A673 (cell line): ENCODE results near the gene CRP. TPM values are rescaled to one million over a fixed set of nuclear protein-coding genes. Genes with fewer than 3 reads are reported as not detected.

Experiments
- BruUV-seq: library from RNA; stranded (reverse); fragments of 400-500 nt; replicated peaks from 2 replicates; lab custom pipeline; 2021; lab: Mats Ljungman, UMichigan
- CTCF ChIA-PET: fragments of 300-600 bp; sonication (Branson Sonifier 250); formaldehyde crosslinking; loops from one replicate; lab custom pipeline; 2022; ENCODE audit warnings: antibody characterized with exemption; lab: Charles Lee
- POLR2A ChIA-PET: fragments of 300-600 bp; sonication (Branson Sonifier 250); formaldehyde crosslinking; loops from one replicate; lab custom pipeline; 2022; ENCODE audit warnings: antibody characterized with exemption; ENCODE audit not compliant: low non-redundant PET; lab: Charles Lee
- DNase-seq: peaks from one replicate; pipeline ENCODE4 v3.0.0-alpha.2; 2015; ENCODE audit warnings: low spot score
- H3K27ac ChIP-seq: fragments of 200-600 bp; sonication (generic); 2 replicates; pipeline ENCODE4 v1.5.1; 2016; ENCODE audit warnings: mixed run types, low read depth, mild to moderate bottlenecking, mixed read lengths, antibody characterized with exemption, low read length; ENCODE audit not compliant: poor library complexity, severe bottlenecking
- H3K27me3 ChIP-seq: fragments of 200-600 bp; sonication (generic); replicated peaks from 2 replicates; pipeline ENCODE4 v1.6.1; 2017; ENCODE audit warnings: mixed run types, low read depth, mild to moderate bottlenecking, mixed read lengths, antibody characterized with exemption, low read length; ENCODE audit not compliant: insufficient read depth, poor library complexity
- H3K36me3 ChIP-seq: fragments of 200-600 bp; sonication (generic); 2 replicates; pipeline ENCODE4 v1.6.1; 2016; ENCODE audit warnings: mixed run types, mild to moderate bottlenecking, mixed read lengths, antibody characterized with exemption, low read length; ENCODE audit not compliant: insufficient read depth, poor library complexity, severe bottlenecking
- H3K4me1 ChIP-seq: fragments of 200-600 bp; sonication (generic); 2 replicates; pipeline ENCODE4 v1.6.1; 2017; ENCODE audit warnings: mixed run types, mild to moderate bottlenecking, mixed read lengths, antibody characterized with exemption, low read length; ENCODE audit not compliant: insufficient read depth, poor library complexity, severe bottlenecking
- H3K4me3 ChIP-seq: fragments of 200-600 bp; sonication (generic); 2 replicates; pipeline ENCODE4 v1.5.1; 2016; ENCODE audit warnings: low read depth, mixed run types, mild to moderate bottlenecking, mixed read lengths, low read length; ENCODE audit not compliant: poor library complexity, severe bottlenecking
- H3K9me3 ChIP-seq: fragments of 200-600 bp; sonication (generic); 2 replicates; pipeline ENCODE4 v1.6.1; 2016; ENCODE audit warnings: mixed run types, low read depth, mild to moderate bottlenecking, mixed read lengths, antibody characterized with exemption, low read length; ENCODE audit not compliant: poor library complexity, severe bottlenecking
- EZH2 ChIP-seq: fragments of 200-600 bp; sonication (generic); IDR thresholded peaks from 2 replicates; pipeline ENCODE4 v1.6.1; 2017; ENCODE audit warnings: borderline replicate concordance, low read depth, mild to moderate bottlenecking, mixed read lengths, antibody characterized with exemption, low read length; ENCODE audit not compliant: poor library complexity, severe bottlenecking
- intact Hi-C: fragments of 100-400 bp; cut with micrococcal nuclease; formaldehyde crosslinking; loops from one replicate; pipeline ENCODE4 v1.10.0; 2022; ENCODE audit not compliant: unreplicated experiment
- total RNA-seq: library from RNA; stranded (reverse); gene quantifications from 2 replicates; pipeline ENCODE4 v1.2.3, GENCODE V29; 2021
- TF ChIP-seq, protein P1 (sequence below): fragments of 300-800, 200-600 bp; sonication (generic); conservative IDR thresholded peaks from 2 replicates; pipeline ENCODE4 v1.5.1; 2017; ENCODE audit warnings: low read depth, mild to moderate bottlenecking, antibody characterized with exemption, low read length, moderate library complexity, mixed read lengths

CRP gene
- total RNA-seq, 1 experiment from 2014 or later, result not detected

DNA sequence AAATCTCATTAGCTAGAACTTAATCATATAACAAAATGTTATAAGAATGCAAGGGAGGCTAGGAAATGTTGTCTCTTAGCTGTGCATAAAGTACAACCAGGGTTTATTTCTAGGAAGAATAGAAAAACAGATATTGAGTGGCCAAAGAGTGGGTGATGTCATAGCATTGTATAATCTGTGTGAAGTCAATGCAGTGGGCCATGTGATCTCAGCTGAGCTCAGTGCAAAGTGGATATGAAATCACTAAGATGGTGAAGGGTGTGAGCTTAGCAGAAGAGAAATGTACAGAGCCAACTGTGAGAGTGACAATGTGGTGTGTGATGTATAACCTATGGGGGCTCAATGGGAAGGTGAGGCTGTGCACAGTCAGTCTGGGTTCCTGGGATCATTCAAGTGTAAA, 36.6 kb upstream of the CRP start:
- Histone ChIP-seq H3K9me3 (no peaks in the 10 kb centered on the region), H3K4me1 (no peaks in the 10 kb centered on the region), H3K27me3 (peaks cover 18% of the 10 kb centered on the region), H3K4me3 (no peak overlapping the region), H3K27ac (no peak overlapping the region), H3K36me3 (no peaks in the 10 kb centered on the region)
- intact Hi-C loops, result no loop called here
- ChIA-PET CTCF (no interaction called here), POLR2A (no interaction called here)
- TF ChIP-seq, protein P1, sequence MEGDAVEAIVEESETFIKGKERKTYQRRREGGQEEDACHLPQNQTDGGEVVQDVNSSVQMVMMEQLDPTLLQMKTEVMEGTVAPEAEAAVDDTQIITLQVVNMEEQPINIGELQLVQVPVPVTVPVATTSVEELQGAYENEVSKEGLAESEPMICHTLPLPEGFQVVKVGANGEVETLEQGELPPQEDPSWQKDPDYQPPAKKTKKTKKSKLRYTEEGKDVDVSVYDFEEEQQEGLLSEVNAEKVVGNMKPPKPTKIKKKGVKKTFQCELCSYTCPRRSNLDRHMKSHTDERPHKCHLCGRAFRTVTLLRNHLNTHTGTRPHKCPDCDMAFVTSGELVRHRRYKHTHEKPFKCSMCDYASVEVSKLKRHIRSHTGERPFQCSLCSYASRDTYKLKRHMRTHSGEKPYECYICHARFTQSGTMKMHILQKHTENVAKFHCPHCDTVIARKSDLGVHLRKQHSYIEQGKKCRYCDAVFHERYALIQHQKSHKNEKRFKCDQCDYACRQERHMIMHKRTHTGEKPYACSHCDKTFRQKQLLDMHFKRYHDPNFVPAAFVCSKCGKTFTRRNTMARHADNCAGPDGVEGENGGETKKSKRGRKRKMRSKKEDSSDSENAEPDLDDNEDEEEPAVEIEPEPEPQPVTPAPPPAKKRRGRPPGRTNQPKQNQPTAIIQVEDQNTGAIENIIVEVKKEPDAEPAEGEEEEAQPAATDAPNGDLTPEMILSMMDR, result no peak
- no peak for TF ChIP-seq EZH2
- BruUV-seq, result no TSS peak
- no peak for DNase-seq

DNA sequence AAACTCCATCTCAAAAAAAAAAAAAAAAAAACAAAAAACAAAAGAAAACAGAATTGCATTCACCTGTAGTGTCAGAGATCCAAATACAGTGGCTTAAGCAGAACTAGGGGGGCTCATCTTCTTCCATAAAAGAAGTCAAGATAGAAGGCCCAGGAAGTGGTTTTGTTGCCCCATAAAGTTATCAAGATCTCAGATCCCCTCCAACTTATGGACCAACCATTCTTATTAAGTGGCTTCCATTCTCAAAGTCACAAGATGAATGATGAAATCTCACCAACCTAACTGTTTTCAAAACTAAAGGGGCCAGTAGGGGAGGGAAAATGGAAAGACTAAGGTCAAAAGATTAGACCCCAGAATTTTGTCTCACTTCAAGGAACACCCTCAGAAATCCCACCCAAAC, 36.2 kb upstream of the CRP start:
- intact Hi-C loops, result no loop called here
- TF ChIP-seq, protein P1, result no peak
- no peak for TF ChIP-seq EZH2
- peaks cover 18% of the 10 kb centered on the region for H3K27me3 ChIP-seq
- ChIA-PET CTCF (no interaction called here), POLR2A (no interaction called here)
- no peak overlapping the region for H3K4me3 ChIP-seq
- no peak overlapping the region for H3K27ac ChIP-seq
- H3K4me1 ChIP-seq, result no peaks in the 10 kb centered on the region
- H3K9me3 ChIP-seq, result no peaks in the 10 kb centered on the region
- BruUV-seq, result no TSS peak
- H3K36me3 ChIP-seq, result no peaks in the 10 kb centered on the region
- DNase-seq, result no peak

DNA sequence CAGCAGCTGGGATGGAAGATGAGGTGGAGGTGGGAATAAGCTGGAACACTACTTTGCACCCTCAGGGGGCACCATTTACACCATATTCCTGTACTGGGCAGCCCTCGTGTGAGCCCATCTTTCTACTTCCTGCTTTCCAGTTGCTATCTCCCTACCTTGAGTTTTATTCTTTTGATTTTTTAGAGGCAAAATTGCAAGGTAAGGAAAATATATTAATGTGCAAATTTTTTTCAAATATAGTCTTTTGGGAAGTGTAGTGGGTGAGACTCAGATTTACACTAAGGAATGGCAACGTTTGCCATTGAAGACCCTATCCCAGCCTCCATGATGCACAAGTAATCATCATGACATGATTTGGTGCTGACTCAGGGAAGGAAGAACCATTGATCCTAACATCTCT, 35.2 kb upstream of the CRP start:
- Histone ChIP-seq H3K9me3 (no peaks in the 10 kb centered on the region), H3K36me3 (no peaks in the 10 kb centered on the region), H3K27me3 (peaks cover 18% of the 10 kb centered on the region), H3K27ac (no peak overlapping the region), H3K4me1 (no peaks in the 10 kb centered on the region), H3K4me3 (no peak overlapping the region)
- ChIA-PET POLR2A (no interaction called here), CTCF (no interaction called here)
- TF ChIP-seq, protein P1, result no peak
- TF ChIP-seq EZH2, result no peak
- intact Hi-C loops, result no loop called here
- no TSS peak for BruUV-seq
- DNase-seq, result no peak
